HepG2 (cell line): ENCODE measurements around the gene ETF1. TPM values are rescaled to one million over a fixed set of nuclear protein-coding genes. Genes with fewer than 3 reads are reported as not detected.

Source experiments
- AGO2 ChIP-seq: fragments of 200-400 bp; formaldehyde crosslinking; optimal IDR thresholded peaks from 2 replicates; pipeline ENCODE3; 2017; ENCODE audit warnings: mild to moderate bottlenecking, low read depth, low read length, moderate library complexity
- ARNTL ChIP-seq: sonication (generic); formaldehyde crosslinking; IDR thresholded peaks from 2 replicates; pipeline ENCODE4 v1.4.0; 2020; ENCODE audit warnings: mild to moderate bottlenecking, missing genetic modification reagents
- FIP1L1 ChIP-seq: fragments of 200-400 bp; formaldehyde crosslinking; IDR thresholded peaks from 2 replicates; pipeline ENCODE4 v1.6.1; 2018; ENCODE audit warnings: low read depth, mild to moderate bottlenecking, low read length, moderate library complexity, borderline replicate concordance; ENCODE audit not compliant: insufficient read depth
- FOXC1 ChIP-seq: sonication (generic); formaldehyde crosslinking; IDR thresholded peaks from 2 replicates; pipeline ENCODE4 v1.8.0; 2022; ENCODE audit warnings: mild to moderate bottlenecking, missing genetic modification reagents, borderline replicate concordance
- FOXK1 ChIP-seq: sonication (generic); formaldehyde crosslinking; IDR thresholded peaks from 2 replicates; pipeline ENCODE4 v1.4.0; 2020; ENCODE audit warnings: low read depth, missing genetic modification reagents, borderline replicate concordance
- HHEX ChIP-seq: IDR thresholded peaks from 2 replicates; pipeline ENCODE4 v1.6.1; 2016; ENCODE audit warnings: control low read depth
- KAT2B ChIP-seq: fragments of 150-350 bp; IDR thresholded peaks from 2 replicates; pipeline ENCODE4 v1.6.1; 2014; ENCODE audit warnings: low read depth, low read length, borderline replicate concordance
- KLF9 ChIP-seq: IDR thresholded peaks from 2 replicates; pipeline ENCODE4 v1.6.1; 2016; ENCODE audit warnings: low read depth
- POLR2G ChIP-seq: fragments of 200-400 bp; formaldehyde crosslinking; IDR thresholded peaks from 2 replicates; pipeline ENCODE4 v1.6.1; 2018; ENCODE audit warnings: mild to moderate bottlenecking, low read depth, low read length, moderate library complexity
- RNF219 ChIP-seq: sonication (generic); formaldehyde crosslinking; IDR thresholded peaks from 2 replicates; pipeline ENCODE4 v1.5.0; 2020; ENCODE audit warnings: mild to moderate bottlenecking, missing genetic modification reagents
- STAG1 ChIP-seq: sonication (generic); formaldehyde crosslinking; IDR thresholded peaks from 2 replicates; pipeline ENCODE4 v1.4.0; 2020; ENCODE audit warnings: missing genetic modification reagents
- U2AF2 ChIP-seq: fragments of 200-400 bp; formaldehyde crosslinking; IDR thresholded peaks from 2 replicates; pipeline ENCODE4 v1.6.1; 2017; ENCODE audit warnings: low read depth, mild to moderate bottlenecking, low read length
- ZBTB46 ChIP-seq: sonication (generic); formaldehyde crosslinking; IDR thresholded peaks from 2 replicates; pipeline ENCODE4 v1.4.0; 2020; ENCODE audit warnings: mild to moderate bottlenecking, missing genetic modification reagents, borderline replicate concordance
- ZBTB7A ChIP-seq: sonication (generic); formaldehyde crosslinking; IDR thresholded peaks from 2 replicates; pipeline ENCODE4 v1.8.0; 2022; ENCODE audit warnings: mild to moderate bottlenecking, missing genetic modification reagents
- ZNF234 ChIP-seq: sonication (generic); formaldehyde crosslinking; conservative IDR thresholded peaks from 2 replicates; pipeline ENCODE4 v1.5.1; 2020; ENCODE audit warnings: mild to moderate bottlenecking, missing genetic modification reagents
- ZNF296 ChIP-seq: sonication (generic); formaldehyde crosslinking; conservative IDR thresholded peaks from 2 replicates; pipeline ENCODE4 v1.5.0; 2020; ENCODE audit warnings: mild to moderate bottlenecking, missing genetic modification reagents
- ZNF468 ChIP-seq: sonication (generic); formaldehyde crosslinking; IDR thresholded peaks from 2 replicates; pipeline ENCODE4 v1.8.0; 2022; ENCODE audit warnings: mild to moderate bottlenecking, moderate library complexity, missing genetic modification reagents
- ZNF619 ChIP-seq: sonication (generic); formaldehyde crosslinking; IDR thresholded peaks from 2 replicates; pipeline ENCODE4 v1.4.0; 2020; ENCODE audit warnings: mild to moderate bottlenecking, missing genetic modification reagents
- ZNF678 ChIP-seq: sonication (generic); formaldehyde crosslinking; IDR thresholded peaks from 2 replicates; pipeline ENCODE4 v1.4.0; 2020; ENCODE audit warnings: mild to moderate bottlenecking, missing genetic modification reagents
- ZNF710 ChIP-seq: sonication (generic); formaldehyde crosslinking; IDR thresholded peaks from 2 replicates; pipeline ENCODE4 v1.5.0; 2020; ENCODE audit warnings: mild to moderate bottlenecking, missing genetic modification reagents, borderline replicate concordance
- polyA plus RNA-seq, 8 experiments: library from polyadenylated mRNA; depleted of rRNA in 3 of 8; stranded (reverse) in 7 of 8; unstranded in 1 of 8; fragments of >200 nt; fragmentation: Illumina TruSeq in 4 of 8; extraction: Trizol in 4 of 8; gene quantifications; 2 replicates each; pipeline versions ENCODE4 v1.2.1 to v1.2.3, GENCODE V29; 2011 to 2016; ENCODE audit warnings: low read depth in 4 of 8, missing spikeins in 1 of 8, mixed read lengths in 1 of 8; ENCODE audit not compliant: insufficient read depth in 1 of 8
- total RNA-seq, 5 experiments: library from RNA; depleted of rRNA; stranded (reverse); fragments of >200 nt; fragmentation: Illumina TruSeq; extraction: Trizol; gene quantifications; 2 replicates each; pipeline ENCODE4 v1.2.3, GENCODE V29; 2016; ENCODE audit warnings: low read depth in 1 of 5

ETF1 gene
- total and polyA plus RNA-seq, 2 of the 13 experiments (the other 11 are each of a cell fraction or from before 2014, with no cell fraction given) = 52.1 to 184 TPM

- TF ChIP-seq ZNF678 (CRISPR knock-in tag) (no peak; the same call in 1 of the 2 replicates), U2AF2 (no peak), ZNF234 (CRISPR knock-in tag) (peak; percentile 91), HHEX (CRISPR knock-in tag) (no peak), ZBTB46 (CRISPR knock-in tag) (no peak), ARNTL (no peak), AGO2 (peak; percentile 92), FOXK1 (CRISPR knock-in tag) (peak; percentile 8), POLR2G (peak; percentile 90), STAG1 (CRISPR knock-in tag) (0 out of 2 replicates have a peak, but pooled peaks have one; percentile 0), RNF219 (peak; percentile 91; the same call in 1 of the 2 replicates), ZNF619 (CRISPR knock-in tag) (no peak), FOXC1 (CRISPR knock-in tag) (peak; percentile 98), FIP1L1 (no peak), KLF9 (CRISPR knock-in tag) (no peak; the same call in 1 of the 2 replicates), KAT2B (no peak), ZNF710 (CRISPR knock-in tag) (peak; percentile 32; the same call in 1 of the 2 replicates), ZNF468 (CRISPR knock-in tag) (no peak), ZNF296 (CRISPR knock-in tag) (peak; percentile 95), ZBTB7A (CRISPR knock-in tag) (no peak)
These were observed 32.4 kb upstream of the ETF1 start, which contains the start of gene HSPA9 (continued) for GRCh38 chr5:138575194-138576015.
